Mononuclear cell (primary cell): ENCODE data around the gene NEDD4L. TPM values are rescaled to one million over a fixed set of nuclear protein-coding genes. Genes with fewer than 3 reads are reported as not detected.

Experiments used
- H3K27me3 ChIP-seq: 2 replicates; pipeline ENCODE4 v1.6.0; 2011; ENCODE audit warnings: low read length, control low read depth; ENCODE audit not compliant: insufficient read depth
- H3K4me1 ChIP-seq: 2 replicates; pipeline ENCODE4 v1.5.1; 2011; ENCODE audit warnings: mild to moderate bottlenecking, low read length, control low read depth; ENCODE audit not compliant: insufficient read depth
- H3K4me3 ChIP-seq: 2 replicates; pipeline ENCODE4 v1.5.1; 2011; ENCODE audit warnings: mild to moderate bottlenecking, low read length, moderate library complexity
- H3K9me3 ChIP-seq: 2 replicates; pipeline ENCODE4 v1.5.1; 2011; ENCODE audit warnings: low read depth, mild to moderate bottlenecking, control low read depth, low read length
- total RNA-seq: library from RNA; depleted of rRNA; stranded (reverse); fragments of >200 nt; gene quantifications from one replicate; pipeline ENCODE4 v1.2.3, GENCODE V29; 2012

NEDD4L gene
- total RNA-seq, 1 donor, result 8.7 TPM

- H3K4me1 ChIP-seq, result no peaks in the 10 kb centered on the region
- H3K9me3 ChIP-seq, result no peaks in the 10 kb centered on the region
- H3K27me3 ChIP-seq, result peaks cover 7% of the 10 kb centered on the region
- no peak overlapping the region for H3K4me3 ChIP-seq
Observed at GRCh38 chr18:58104096-58104495, 60.1 kb downstream of the NEDD4L start.

- Histone ChIP-seq H3K4me1 (no peaks in the 10 kb centered on the region), H3K4me3 (no peak overlapping the region), H3K27me3 (peaks cover 7% of the 10 kb centered on the region), H3K9me3 (no peaks in the 10 kb centered on the region)
Observed at GRCh38 chr18:58105206-58105887, 61.3 kb downstream of the NEDD4L start.

- H3K9me3 ChIP-seq, result no peaks in the 10 kb centered on the region
- H3K4me1 ChIP-seq, result no peaks in the 10 kb centered on the region
- H3K4me3 ChIP-seq, result no peak overlapping the region
- peaks cover 7% of the 10 kb centered on the region for H3K27me3 ChIP-seq
Observed at GRCh38 chr18:58105888-58106260, 61.8 kb downstream of the NEDD4L start.

- Histone ChIP-seq H3K4me1 (no peaks in the 10 kb centered on the region), H3K9me3 (no peaks in the 10 kb centered on the region), H3K27me3 (peaks cover 7% of the 10 kb centered on the region), H3K4me3 (no peak overlapping the region)
Observed at GRCh38 chr18:58106289-58107070, 62.5 kb downstream of the NEDD4L start.

GRCh38 chr18:58109256-58109655 is 65.2 kb downstream of the NEDD4L start:
- no peaks in the 10 kb centered on the region for H3K9me3 ChIP-seq
- H3K4me3 ChIP-seq, result no peak overlapping the region
- H3K4me1 ChIP-seq, result no peaks in the 10 kb centered on the region
- no peaks in the 10 kb centered on the region for H3K27me3 ChIP-seq

GRCh38 chr18:58110398-58110797 is 66.4 kb downstream of the NEDD4L start:
- no peak overlapping the region for H3K4me3 ChIP-seq
- no peaks in the 10 kb centered on the region for H3K4me1 ChIP-seq
- no peaks in the 10 kb centered on the region for H3K27me3 ChIP-seq
- H3K9me3 ChIP-seq, result no peaks in the 10 kb centered on the region

GRCh38 chr18:58112174-58112573 is 68.1 kb downstream of the NEDD4L start:
- Histone ChIP-seq H3K4me3 (no peak overlapping the region), H3K9me3 (no peaks in the 10 kb centered on the region), H3K4me1 (no peaks in the 10 kb centered on the region), H3K27me3 (no peaks in the 10 kb centered on the region)

GRCh38 chr18:58113337-58113736 is 69.3 kb downstream of the NEDD4L start:
- Histone ChIP-seq H3K4me1 (no peaks in the 10 kb centered on the region), H3K4me3 (no peak overlapping the region), H3K9me3 (no peaks in the 10 kb centered on the region), H3K27me3 (no peaks in the 10 kb centered on the region)

- Histone ChIP-seq H3K4me3 (no peak overlapping the region), H3K4me1 (no peaks in the 10 kb centered on the region), H3K27me3 (no peaks in the 10 kb centered on the region), H3K9me3 (no peaks in the 10 kb centered on the region)
Observed at GRCh38 chr18:58114766-58115165, 70.7 kb downstream of the NEDD4L start.

- H3K27me3 ChIP-seq, result no peaks in the 10 kb centered on the region
Observed at GRCh38 chr18:58116818-58117217, 72.8 kb downstream of the NEDD4L start.

GRCh38 chr18:58117786-58118403 is 73.9 kb downstream of the NEDD4L start:
- H3K4me1 ChIP-seq, result no peaks in the 10 kb centered on the region
- no peak overlapping the region for H3K4me3 ChIP-seq
- H3K9me3 ChIP-seq, result no peaks in the 10 kb centered on the region
- no peaks in the 10 kb centered on the region for H3K27me3 ChIP-seq

More at GRCh38 chr18:58116818-58117217, 72.8 kb downstream of the NEDD4L start:
- Histone ChIP-seq H3K9me3 (no peaks in the 10 kb centered on the region), H3K4me3 (no peak overlapping the region), H3K4me1 (no peaks in the 10 kb centered on the region)

- no peaks in the 10 kb centered on the region for H3K4me1 ChIP-seq
- no peak overlapping the region for H3K4me3 ChIP-seq
- no peaks in the 10 kb centered on the region for H3K9me3 ChIP-seq
- no peaks in the 10 kb centered on the region for H3K27me3 ChIP-seq
Observed at GRCh38 chr18:58118536-58118935, 74.5 kb downstream of the NEDD4L start.

GRCh38 chr18:58119819-58120218 is 75.8 kb downstream of the NEDD4L start:
- no peaks in the 10 kb centered on the region for H3K9me3 ChIP-seq
- H3K4me1 ChIP-seq, result no peaks in the 10 kb centered on the region
- no peak overlapping the region for H3K4me3 ChIP-seq
- H3K27me3 ChIP-seq, result no peaks in the 10 kb centered on the region

- Histone ChIP-seq H3K4me1 (no peaks in the 10 kb centered on the region), H3K9me3 (no peaks in the 10 kb centered on the region), H3K27me3 (no peaks in the 10 kb centered on the region), H3K4me3 (no peak overlapping the region)
Observed at GRCh38 chr18:58124475-58124874, 80.4 kb downstream of the NEDD4L start.

GRCh38 chr18:58125183-58125582 is 81.2 kb downstream of the NEDD4L start:
- Histone ChIP-seq H3K4me3 (no peak overlapping the region), H3K27me3 (no peaks in the 10 kb centered on the region), H3K9me3 (no peaks in the 10 kb centered on the region), H3K4me1 (no peaks in the 10 kb centered on the region)
